Fibroblast of peridontal ligament (primary cell): ENCODE data around the gene TRAK1.
A peak's percentile ranks its signal among the peaks of the same experiment; 100 is the strongest.

ENCODE experiments used
- DNase-seq: peaks from one replicate; pipeline ENCODE4 v3.0.0-alpha.2; 2010; ENCODE audit errors: extremely low read depth

TRAK1 gene

GRCh38 chr3:42068303-42069088 is 22.7 kb upstream of the TRAK1 start:
- no peak for DNase-seq

GRCh38 chr3:42070089-42070488 is 21.1 kb upstream of the TRAK1 start:
- DNase-seq = no peak

- DNase-seq = no peak
Observed at GRCh38 chr3:42070524-42070923, 20.6 kb upstream of the TRAK1 start.

GRCh38 chr3:42071904-42072812 is 19.0 kb upstream of the TRAK1 start:
- DNase-seq = peak; percentile 81

- no peak for DNase-seq
Observed at GRCh38 chr3:42072831-42073301, 18.3 kb upstream of the TRAK1 start.

- no peak for DNase-seq
Observed at GRCh38 chr3:42077785-42078184, 13.4 kb upstream of the TRAK1 start.

- DNase-seq = no peak
Observed at GRCh38 chr3:42078677-42079076, 12.5 kb upstream of the TRAK1 start.

- DNase-seq = no peak
Observed at GRCh38 chr3:42079701-42080452, 11.3 kb upstream of the TRAK1 start.

- DNase-seq = peak; percentile 78
Observed at GRCh38 chr3:42080453-42080872, 10.7 kb upstream of the TRAK1 start.

- no peak for DNase-seq
Observed at GRCh38 chr3:42081838-42082473, 9.2 kb upstream of the TRAK1 start.

GRCh38 chr3:42084586-42084985 is 6.6 kb upstream of the TRAK1 start:
- no peak for DNase-seq

- no peak for DNase-seq
Observed at GRCh38 chr3:42085641-42086376, 5.3 kb upstream of the TRAK1 start.

GRCh38 chr3:42088803-42089530 is 2.2 kb upstream of the TRAK1 start:
- DNase-seq = no peak

GRCh38 chr3:42092006-42092405 is 849 bp downstream of the TRAK1 start:
- no peak for DNase-seq

- no peak for DNase-seq
Observed at GRCh38 chr3:42094128-42094527, 3.0 kb downstream of the TRAK1 start.

- DNase-seq = no peak
Observed at GRCh38 chr3:42094691-42095391, 3.7 kb downstream of the TRAK1 start.

GRCh38 chr3:42095540-42095939 is 4.4 kb downstream of the TRAK1 start:
- no peak for DNase-seq

GRCh38 chr3:42096796-42097565 is 5.8 kb downstream of the TRAK1 start:
- peak; percentile 56 for DNase-seq

- DNase-seq = no peak
Observed at GRCh38 chr3:42097566-42097946, 6.4 kb downstream of the TRAK1 start.
